NCI-H1105 treated with DMSO at 0.1 percent for 48 hours (cell line): Measurements from ENCODE around the gene TMEM272.
A peak's percentile ranks its signal among the peaks of the same experiment; 100 is the strongest.
"Not testable (repeated sequence)": the region's sequence is repeated elsewhere in the genome, so short reads cannot be mapped to it uniquely, and the experiment has no call there.

Experiments used
- DNase-seq: peaks from one replicate; lab custom pipeline; 2025; lab: John Stamatoyannopoulos, UW

The TMEM272 gene

GRCh38 chr13:51824712-51825111 lies 20.3 kb downstream of the TMEM272 start:
- DNase-seq, result not testable (repeated sequence)

GRCh38 chr13:51823863-51824262 lies 21.1 kb downstream of the TMEM272 start:
- no peak for DNase-seq

GRCh38 chr13:51823359-51823758 lies 21.6 kb downstream of the TMEM272 start:
- DNase-seq, result no peak

GRCh38 chr13:51822106-51822815 lies 22.7 kb downstream of the TMEM272 start:
- DNase-seq, result no peak

- no peak for DNase-seq
Measured at GRCh38 chr13:51821606-51822005, 23.4 kb downstream of the TMEM272 start.

- DNase-seq, result no peak
Measured at GRCh38 chr13:51820016-51820597, 24.9 kb downstream of the TMEM272 start.

GRCh38 chr13:51819544-51819943 lies 25.4 kb downstream of the TMEM272 start:
- DNase-seq, result no peak

- DNase-seq, result no peak
Measured at GRCh38 chr13:51818781-51819511, 26.0 kb downstream of the TMEM272 start.

GRCh38 chr13:51818276-51818675 lies 26.7 kb downstream of the TMEM272 start:
- no peak for DNase-seq

GRCh38 chr13:51817717-51818116 lies 27.3 kb downstream of the TMEM272 start:
- no peak for DNase-seq

- no peak for DNase-seq
Measured at GRCh38 chr13:51816604-51817249, 28.2 kb downstream of the TMEM272 start.

- DNase-seq, result no peak
Measured at GRCh38 chr13:51815848-51816247, 29.1 kb downstream of the TMEM272 start.

GRCh38 chr13:51814825-51815650 lies 29.9 kb downstream of the TMEM272 start:
- peak; percentile 36 for DNase-seq

- no peak for DNase-seq
Measured at GRCh38 chr13:51814071-51814470, 30.9 kb downstream of the TMEM272 start.

GRCh38 chr13:51811920-51812451 lies 33.0 kb downstream of the TMEM272 start:
- no peak for DNase-seq

GRCh38 chr13:51811046-51811445 lies 33.9 kb downstream of the TMEM272 start:
- peak; percentile 73 for DNase-seq

- DNase-seq, result no peak
Measured at GRCh38 chr13:51808811-51809210, 36.2 kb downstream of the TMEM272 start.

- no peak for DNase-seq
Measured at GRCh38 chr13:51807041-51807440, 37.9 kb downstream of the TMEM272 start.

GRCh38 chr13:51806566-51806965 lies 38.4 kb downstream of the TMEM272 start:
- DNase-seq, result peak; percentile 12

- no peak for DNase-seq
Measured at GRCh38 chr13:51805925-51806324, 39.1 kb downstream of the TMEM272 start.

GRCh38 chr13:51805313-51805712 lies 39.7 kb downstream of the TMEM272 start:
- no peak for DNase-seq
